GM19324 (cell line): Measurements from ENCODE around the gene RBM10.
A peak's percentile ranks its signal among the peaks of the same experiment; 100 is the strongest.

Experiments used
- ATAC-seq: cut with Tn5 transposase; IDR thresholded peaks from one replicate; pipeline ENCODE4 v1.9.1; 2021; ENCODE audit warnings: mild to moderate bottlenecking, moderate library complexity; ENCODE audit not compliant: unreplicated experiment, low FRiP score

Gene RBM10

GRCh38 chrX:47172971-47173792 is 28.2 kb downstream of the RBM10 start:
- ATAC-seq, result no peak

DNA sequence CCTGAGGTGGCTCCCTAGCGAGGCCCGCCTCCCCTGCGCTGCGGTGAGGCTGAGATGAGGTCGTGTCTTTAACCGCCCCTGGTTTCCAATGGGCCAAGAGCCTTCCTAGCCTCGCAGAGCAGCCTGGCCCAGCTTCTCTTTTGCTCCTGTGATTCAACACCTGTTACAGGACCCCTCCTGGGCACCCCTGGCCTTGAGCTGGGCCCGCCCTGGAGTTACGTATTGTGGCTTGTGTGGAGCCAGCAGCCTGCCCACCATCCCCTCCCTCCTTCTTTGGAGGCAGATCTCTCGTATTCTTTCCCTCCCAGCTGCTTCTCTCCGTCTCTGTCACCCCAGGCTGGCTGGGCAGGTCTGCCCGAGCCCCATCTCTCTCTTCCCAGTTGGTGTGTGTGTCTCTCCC is 29.4 kb downstream of the RBM10 start:
- no peak for ATAC-seq

DNA sequence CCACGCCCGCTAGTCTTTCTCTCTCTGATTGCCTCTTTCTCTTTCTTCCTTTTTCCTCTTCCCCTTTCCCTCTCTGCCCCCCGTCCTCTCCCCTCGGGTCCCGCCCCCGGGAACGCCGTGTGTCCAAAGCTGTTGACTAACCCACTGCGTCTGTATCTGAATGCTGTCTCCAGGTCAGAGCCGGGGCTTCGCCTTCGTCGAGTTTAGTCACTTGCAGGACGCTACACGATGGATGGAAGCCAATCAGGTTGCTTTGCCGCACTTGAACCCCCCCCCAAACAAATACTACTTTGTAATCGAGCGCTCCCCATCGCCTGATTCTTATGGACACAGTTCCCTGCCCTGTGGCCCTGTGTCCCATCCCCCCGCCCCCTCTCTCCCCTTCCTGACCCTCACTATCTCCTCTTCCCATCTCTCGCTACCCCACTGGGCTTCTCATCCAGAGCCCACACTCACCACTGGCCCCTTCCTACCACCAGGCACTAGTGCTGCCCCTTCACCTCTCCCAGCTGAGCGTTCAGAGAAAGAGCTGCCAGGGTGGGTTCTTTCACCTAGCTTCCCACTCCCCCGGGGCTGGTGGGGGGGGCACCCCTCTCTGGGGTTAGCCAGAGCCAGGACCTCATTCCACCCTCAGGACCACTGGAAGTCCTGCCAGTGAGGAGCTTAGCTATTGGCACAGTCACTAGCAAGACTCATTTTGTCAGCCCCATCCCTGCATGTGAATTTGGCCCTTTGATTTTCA is 30.0 kb downstream of the RBM10 start:
- ATAC-seq, result no peak

GRCh38 chrX:47175588-47175980 is 30.6 kb downstream of the RBM10 start:
- ATAC-seq, result no peak

DNA sequence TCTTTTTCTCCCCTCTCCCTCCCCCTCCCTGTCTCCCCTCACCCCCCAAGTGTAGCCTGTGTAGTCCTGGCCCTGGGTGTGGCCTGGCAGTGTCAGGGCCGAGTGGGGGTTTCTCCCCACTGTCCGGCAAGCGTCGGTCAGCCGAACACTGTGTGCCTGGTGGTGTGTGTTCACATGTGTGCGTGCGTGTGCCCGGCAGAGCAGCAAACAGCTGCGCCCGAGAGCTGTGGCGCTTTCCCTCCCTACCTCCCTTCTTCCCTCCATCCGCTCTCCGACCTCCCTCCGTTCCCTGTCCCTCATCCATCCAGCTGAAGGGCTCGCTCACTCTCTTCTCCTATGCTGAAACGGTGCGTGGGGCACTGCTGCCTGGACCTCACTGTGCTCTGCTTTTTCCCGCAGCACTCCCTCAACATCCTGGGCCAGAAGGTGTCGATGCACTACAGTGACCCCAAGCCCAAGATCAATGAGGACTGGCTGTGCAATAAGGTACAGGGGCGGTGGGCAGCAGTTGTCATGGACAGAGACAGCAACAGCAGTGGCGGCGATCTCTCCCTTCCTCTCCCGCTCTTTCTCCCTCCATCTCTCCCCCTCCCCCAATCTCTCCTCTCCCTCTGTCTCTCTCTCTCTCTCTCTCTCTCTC is 31.2 kb downstream of the RBM10 start:
- ATAC-seq, result no peak

GRCh38 chrX:47177079-47177478 is 32.1 kb downstream of the RBM10 start:
- no peak for ATAC-seq

- no peak for ATAC-seq
Observed at GRCh38 chrX:47178337-47178736, 33.3 kb downstream of the RBM10 start.

DNA sequence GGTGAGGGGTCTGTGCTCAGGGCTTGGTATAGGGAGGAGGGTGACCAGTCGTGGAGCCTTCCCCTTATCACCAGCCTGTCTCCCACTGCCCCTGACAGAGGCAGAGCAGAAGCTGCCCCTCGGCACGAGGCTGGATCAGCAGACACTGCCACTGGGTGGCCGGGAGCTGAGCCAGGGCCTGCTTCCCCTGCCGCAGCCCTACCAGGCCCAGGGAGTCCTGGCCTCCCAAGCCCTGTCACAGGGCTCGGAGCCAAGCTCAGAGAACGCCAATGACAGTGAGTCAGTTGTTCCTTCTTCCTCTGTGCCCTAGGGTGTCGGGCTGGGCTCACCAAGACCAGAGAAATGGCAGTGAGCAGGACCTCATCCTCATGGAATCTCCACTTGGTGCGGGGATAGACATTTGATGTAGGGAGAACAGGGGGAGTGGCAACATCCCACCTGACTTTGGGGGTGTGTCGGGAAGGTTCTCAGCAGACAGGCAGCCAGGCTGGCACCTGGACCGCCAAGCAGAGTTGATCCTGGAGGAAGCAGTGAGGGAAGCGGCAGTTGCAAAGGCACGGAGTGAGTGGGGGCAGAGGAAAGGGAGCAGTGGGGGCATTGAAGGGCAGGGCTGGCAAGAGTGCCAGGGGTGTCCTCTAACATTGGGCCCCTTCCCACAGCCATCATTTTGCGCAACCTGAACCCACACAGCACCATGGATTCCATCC is 34.4 kb downstream of the RBM10 start:
- ATAC-seq, result no peak

- no peak for ATAC-seq
Observed at GRCh38 chrX:47179928-47180255, 34.9 kb downstream of the RBM10 start.

GRCh38 chrX:47180346-47180745 is 35.3 kb downstream of the RBM10 start:
- ATAC-seq, result no peak

- no peak for ATAC-seq
Observed at GRCh38 chrX:47181301-47181700, 36.3 kb downstream of the RBM10 start.

GRCh38 chrX:47182106-47182700 is 37.2 kb downstream of the RBM10 start:
- no peak for ATAC-seq

- no peak for ATAC-seq
Observed at GRCh38 chrX:47184486-47184885, 39.5 kb downstream of the RBM10 start.

DNA sequence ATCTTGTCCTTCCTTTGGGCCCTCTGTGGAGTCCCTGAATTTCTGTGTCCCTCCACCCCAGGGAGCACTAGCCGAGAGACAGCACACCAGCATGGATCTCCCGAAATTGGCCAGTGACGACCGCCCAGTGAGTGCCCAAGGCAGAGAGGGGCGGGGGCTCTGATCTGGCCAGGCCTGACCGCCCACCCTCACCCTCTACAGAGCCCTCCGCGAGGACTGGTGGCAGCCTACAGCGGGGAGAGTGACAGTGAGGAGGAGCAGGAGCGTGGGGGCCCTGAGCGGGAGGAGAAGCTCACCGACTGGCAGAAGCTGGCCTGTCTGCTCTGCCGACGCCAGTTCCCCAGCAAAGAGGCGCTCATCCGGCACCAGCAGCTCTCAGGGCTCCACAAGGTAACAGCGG is 40.2 kb downstream of the RBM10 start:
- ATAC-seq, result no peak

GRCh38 chrX:47186096-47186740 is 41.2 kb downstream of the RBM10 start:
- ATAC-seq, result no peak

GRCh38 chrX:47187106-47187677 is 42.2 kb downstream of the RBM10 start:
- no peak for ATAC-seq

DNA sequence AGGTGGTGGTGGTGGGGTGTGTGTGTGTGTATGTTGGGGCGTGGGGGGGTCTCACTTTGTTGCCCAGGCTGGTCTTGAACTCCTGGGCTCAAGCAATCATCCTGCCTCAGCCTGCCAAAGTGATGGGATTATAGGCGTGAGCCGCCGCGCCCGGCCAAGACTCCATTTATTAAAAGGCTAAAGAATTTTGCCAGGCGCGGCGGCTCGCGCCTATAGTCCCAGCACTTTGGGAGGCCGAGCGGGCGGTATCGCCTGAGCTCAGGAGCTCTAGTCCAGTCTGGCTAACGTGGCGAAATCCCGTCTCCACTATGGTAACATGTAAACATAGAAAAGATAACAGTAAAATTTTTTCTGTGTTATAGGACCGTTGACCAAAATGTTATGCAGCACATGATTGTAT is 44.9 kb downstream of the RBM10 start:
- ATAC-seq, result no peak

DNA sequence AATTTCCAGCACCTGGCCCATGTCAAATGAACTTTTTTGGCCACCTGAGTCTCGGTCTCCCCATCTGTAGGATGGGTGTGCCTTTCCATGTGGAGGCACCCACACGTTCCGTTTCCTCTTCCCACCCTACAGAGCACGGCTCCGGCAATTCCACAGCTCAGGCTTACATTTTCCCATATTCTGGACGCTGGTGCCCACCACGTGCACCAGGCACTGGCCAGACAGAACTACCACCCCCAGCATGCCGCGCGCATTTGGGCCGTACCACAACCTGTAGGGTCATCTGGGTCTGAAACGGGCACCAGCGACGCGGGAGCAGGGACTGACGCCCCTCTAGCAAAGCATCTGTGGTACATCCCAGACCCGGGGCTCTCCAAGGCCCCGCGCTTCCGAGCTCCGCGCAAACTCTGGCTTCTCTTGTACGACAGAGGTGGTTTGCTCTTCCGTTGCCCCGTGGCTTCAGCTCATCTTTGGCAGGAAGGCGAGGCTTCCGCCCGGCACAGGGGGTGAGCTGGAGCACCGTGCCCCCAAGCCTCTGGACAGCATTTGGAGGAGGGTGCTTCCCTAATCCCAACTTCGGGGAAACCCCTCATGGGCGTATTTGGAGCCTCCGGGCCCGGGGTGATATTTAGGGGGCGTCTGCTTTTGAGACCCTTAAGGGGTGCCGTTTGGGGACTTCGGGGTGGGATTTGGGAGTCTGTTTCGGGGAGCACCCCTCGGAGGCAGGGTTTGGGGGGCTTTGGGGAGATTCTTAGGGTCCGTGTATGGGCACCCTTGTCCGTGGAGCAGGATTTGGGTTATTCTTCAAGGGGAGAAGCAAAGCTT is 45.6 kb downstream of the RBM10 start:
- ATAC-seq, result peak; percentile 58

DNA sequence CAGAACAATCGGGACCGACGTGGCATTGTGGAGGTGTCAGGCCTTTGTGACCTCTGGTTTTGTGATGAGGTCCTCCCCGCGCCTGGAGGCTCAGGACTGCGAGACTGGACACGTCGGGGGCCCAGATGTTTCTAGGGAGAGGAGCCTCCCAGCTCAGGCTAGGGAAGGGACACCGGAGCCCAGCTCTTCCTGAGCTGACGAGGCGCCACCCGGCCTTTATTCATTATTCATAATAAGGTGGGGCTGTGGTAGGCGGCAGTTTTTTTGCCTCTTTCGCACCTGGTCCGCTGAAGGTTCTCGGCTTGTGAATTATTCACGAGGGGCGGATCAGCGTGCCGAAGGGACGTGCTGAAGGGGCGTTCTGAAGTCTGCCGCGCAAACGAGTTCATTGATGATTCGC is 46.3 kb downstream of the RBM10 start:
- ATAC-seq, result no peak
